ENCODE data around the gene RCOR1.

The RCOR1 gene

GRCh38 chr14:102778338-102779083, 186.1 kb downstream of the RCOR1 start:
- peak in 1 of 2 experiments; percentile 23 for DNase-seq (ENCODE audit: low read depth in 1 of 2, low spot score in 1 of 2)

DNA sequence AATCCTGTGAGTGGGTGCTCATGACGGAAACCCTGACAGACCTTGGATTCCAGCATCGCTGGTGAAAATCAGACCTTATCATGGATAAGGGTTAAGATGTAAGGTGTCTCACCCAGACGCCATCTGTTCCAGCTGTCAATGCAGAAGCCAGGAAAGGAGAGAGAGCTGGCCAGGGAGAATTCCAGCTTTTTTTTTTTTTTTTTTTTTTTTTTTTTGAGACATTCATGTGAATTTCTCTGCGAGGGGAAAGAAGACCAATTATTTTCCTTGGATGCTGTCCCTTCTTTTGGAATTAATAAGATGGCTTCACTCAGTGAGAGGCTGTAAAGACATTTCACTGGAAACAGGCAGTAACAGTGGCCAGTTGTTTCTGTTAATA, 186.6 kb downstream of the RCOR1 start:
- TF ChIP-seq CTCF (IDR thresholded peaks at IDR 0.05; ENCODE audit: insufficient read depth, low read length) (no peak), GABPA (IDR thresholded peaks at IDR 0.05; ENCODE audit: low read depth) (no peak), POLR2AphosphoS5 (IDR thresholded peaks at IDR 0.05; ENCODE audit: low read depth) (no peak), SPI1 (IDR thresholded peaks at IDR 0.05; ENCODE audit: borderline replicate concordance, low read depth) (no peak)
- TF ChIP-seq, protein P1, sequence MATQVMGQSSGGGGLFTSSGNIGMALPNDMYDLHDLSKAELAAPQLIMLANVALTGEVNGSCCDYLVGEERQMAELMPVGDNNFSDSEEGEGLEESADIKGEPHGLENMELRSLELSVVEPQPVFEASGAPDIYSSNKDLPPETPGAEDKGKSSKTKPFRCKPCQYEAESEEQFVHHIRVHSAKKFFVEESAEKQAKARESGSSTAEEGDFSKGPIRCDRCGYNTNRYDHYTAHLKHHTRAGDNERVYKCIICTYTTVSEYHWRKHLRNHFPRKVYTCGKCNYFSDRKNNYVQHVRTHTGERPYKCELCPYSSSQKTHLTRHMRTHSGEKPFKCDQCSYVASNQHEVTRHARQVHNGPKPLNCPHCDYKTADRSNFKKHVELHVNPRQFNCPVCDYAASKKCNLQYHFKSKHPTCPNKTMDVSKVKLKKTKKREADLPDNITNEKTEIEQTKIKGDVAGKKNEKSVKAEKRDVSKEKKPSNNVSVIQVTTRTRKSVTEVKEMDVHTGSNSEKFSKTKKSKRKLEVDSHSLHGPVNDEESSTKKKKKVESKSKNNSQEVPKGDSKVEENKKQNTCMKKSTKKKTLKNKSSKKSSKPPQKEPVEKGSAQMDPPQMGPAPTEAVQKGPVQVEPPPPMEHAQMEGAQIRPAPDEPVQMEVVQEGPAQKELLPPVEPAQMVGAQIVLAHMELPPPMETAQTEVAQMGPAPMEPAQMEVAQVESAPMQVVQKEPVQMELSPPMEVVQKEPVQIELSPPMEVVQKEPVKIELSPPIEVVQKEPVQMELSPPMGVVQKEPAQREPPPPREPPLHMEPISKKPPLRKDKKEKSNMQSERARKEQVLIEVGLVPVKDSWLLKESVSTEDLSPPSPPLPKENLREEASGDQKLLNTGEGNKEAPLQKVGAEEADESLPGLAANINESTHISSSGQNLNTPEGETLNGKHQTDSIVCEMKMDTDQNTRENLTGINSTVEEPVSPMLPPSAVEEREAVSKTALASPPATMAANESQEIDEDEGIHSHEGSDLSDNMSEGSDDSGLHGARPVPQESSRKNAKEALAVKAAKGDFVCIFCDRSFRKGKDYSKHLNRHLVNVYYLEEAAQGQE (IDR thresholded peaks at IDR 0.05; ENCODE audit: insufficient replicate concordance, low read depth): no peak
- Histone ChIP-seq H3K4me3 (replicated peaks; ENCODE audit: insufficient read depth, low read length) (peak overlapping the region; percentile 66), H3K27ac (replicated peaks) (peak overlapping the region; percentile 69), H3K27me3 (ENCODE audit: insufficient read depth, poor library complexity, severe bottlenecking) (no peaks in the 10 kb centered on the region)
- no peak for DNase-seq (ENCODE audit: low read depth in 1 of 2, low spot score in 1 of 2)

More at GRCh38 chr14:102778338-102779083, 186.1 kb downstream of the RCOR1 start:
- TF ChIP-seq POLR2AphosphoS5 (IDR thresholded peaks at IDR 0.05; ENCODE audit: low read depth): no peak
- TF ChIP-seq, protein P1 (IDR thresholded peaks at IDR 0.05; ENCODE audit: insufficient replicate concordance, low read depth): no peak
- TF ChIP-seq GABPA (IDR thresholded peaks at IDR 0.05; ENCODE audit: low read depth): no peak
- no peak for TF ChIP-seq CTCF (IDR thresholded peaks at IDR 0.05; ENCODE audit: insufficient read depth, low read length)
- no peak for TF ChIP-seq SPI1 (IDR thresholded peaks at IDR 0.05; ENCODE audit: borderline replicate concordance, low read depth)
- Histone ChIP-seq H3K4me3 (replicated peaks; ENCODE audit: insufficient read depth, low read length) (peak overlapping the region; percentile 66), H3K27ac (replicated peaks) (peak overlapping the region; percentile 69), H3K27me3 (ENCODE audit: insufficient read depth, poor library complexity, severe bottlenecking) (no peaks in the 10 kb centered on the region)

GRCh38 chr14:102779574-102780315, 187.3 kb downstream of the RCOR1 start:
- TF ChIP-seq POLR2AphosphoS5 (IDR thresholded peaks at IDR 0.05; ENCODE audit: low read depth) (no peak), SPI1 (IDR thresholded peaks at IDR 0.05; ENCODE audit: borderline replicate concordance, low read depth) (no peak), CTCF (IDR thresholded peaks at IDR 0.05; ENCODE audit: insufficient read depth, low read length) (no peak), GABPA (IDR thresholded peaks at IDR 0.05; ENCODE audit: low read depth) (no peak)
- TF ChIP-seq, protein P1 (IDR thresholded peaks at IDR 0.05; ENCODE audit: insufficient replicate concordance, low read depth): no peak
- peak overlapping the region; percentile 69 for H3K27ac ChIP-seq (replicated peaks)
- peak overlapping the region; percentile 66 for H3K4me3 ChIP-seq (replicated peaks; ENCODE audit: insufficient read depth, low read length)
- DNase-seq (ENCODE audit: low read depth in 1 of 2, low spot score in 1 of 2): peak; percentile 34 to 78
- H3K27me3 ChIP-seq (ENCODE audit: insufficient read depth, poor library complexity, severe bottlenecking): no peaks in the 10 kb centered on the region

Measured in HL-60 (cell line).